Measurements from ENCODE around the gene KCNG2. TPM values are rescaled to one million over a fixed set of nuclear protein-coding genes. Genes with fewer than 3 reads are reported as not detected.
A peak's percentile ranks its signal among the peaks of the same experiment; 100 is the strongest.

The KCNG2 gene
- total RNA-seq, 1 donor from 2014 or later: 0.46 TPM

GRCh38 chr18:79756826-79757225 lies 40.9 kb upstream of the KCNG2 start:
- H3K36me3 ChIP-seq: peaks cover 25% of the 10 kb centered on the region
- ATAC-seq (no peak), DNase-seq (peak; percentile 25)
- no peak for TF ChIP-seq CTCF (IDR thresholded peaks at IDR 0.05)
- no peaks in the 10 kb centered on the region for H3K9me3 ChIP-seq
- no peak overlapping the region for H3K27ac ChIP-seq
- H3K4me3 ChIP-seq: no peak overlapping the region
- H3K4me1 ChIP-seq: no peaks in the 10 kb centered on the region
- no peaks in the 10 kb centered on the region for H3K27me3 ChIP-seq
- intact Hi-C loops (cut with DNase I): no loop called here

GRCh38 chr18:79760348-79760747 lies 37.4 kb upstream of the KCNG2 start:
- DNase-seq (no peak), ATAC-seq (no peak)
- Histone ChIP-seq H3K9me3 (no peaks in the 10 kb centered on the region), H3K4me3 (no peak overlapping the region), H3K27me3 (no peaks in the 10 kb centered on the region), H3K4me1 (no peaks in the 10 kb centered on the region), H3K36me3 (peaks cover 4% of the 10 kb centered on the region), H3K27ac (no peak overlapping the region)
- intact Hi-C loops (cut with DNase I): no loop called here
- TF ChIP-seq CTCF (IDR thresholded peaks at IDR 0.05): no peak

- intact Hi-C loops (cut with DNase I): no loop called here
These were observed 36.9 kb upstream of the KCNG2 start for GRCh38 chr18:79760881-79761280.

GRCh38 chr18:79763407-79763806 lies 34.3 kb upstream of the KCNG2 start:
- Histone ChIP-seq H3K9me3 (peaks cover 8% of the 10 kb centered on the region), H3K4me1 (no peaks in the 10 kb centered on the region), H3K27ac (no peak overlapping the region), H3K36me3 (no peaks in the 10 kb centered on the region), H3K4me3 (no peak overlapping the region), H3K27me3 (no peaks in the 10 kb centered on the region)
- intact Hi-C loops (cut with DNase I): no loop called here
- peak; percentile 7 for DNase-seq
- no peak for ATAC-seq
- no peak for TF ChIP-seq CTCF (IDR thresholded peaks at IDR 0.05)

More at GRCh38 chr18:79760881-79761280, 36.9 kb upstream of the KCNG2 start:
- no peak overlapping the region for H3K4me3 ChIP-seq
- ATAC-seq: no peak
- TF ChIP-seq CTCF (IDR thresholded peaks at IDR 0.05): no peak
- H3K27ac ChIP-seq: no peak overlapping the region
- no peaks in the 10 kb centered on the region for H3K4me1 ChIP-seq
- H3K36me3 ChIP-seq: no peaks in the 10 kb centered on the region
- peak; percentile 7 for DNase-seq
- H3K27me3 ChIP-seq: no peaks in the 10 kb centered on the region
- H3K9me3 ChIP-seq: no peaks in the 10 kb centered on the region

GRCh38 chr18:79764131-79764530 lies 33.6 kb upstream of the KCNG2 start:
- intact Hi-C loops (cut with DNase I): no loop called here
- no peak for DNase-seq
- peaks cover 12% of the 10 kb centered on the region for H3K9me3 ChIP-seq
- no peaks in the 10 kb centered on the region for H3K4me1 ChIP-seq
- no peak for TF ChIP-seq CTCF (IDR thresholded peaks at IDR 0.05)
- no peaks in the 10 kb centered on the region for H3K27me3 ChIP-seq
- ATAC-seq: no peak
- H3K27ac ChIP-seq: no peak overlapping the region
- no peak overlapping the region for H3K4me3 ChIP-seq
- H3K36me3 ChIP-seq: no peaks in the 10 kb centered on the region
